ENCODE measurements around the gene DIPK1C. TPM values are rescaled to one million over a fixed set of nuclear protein-coding genes. Genes with fewer than 3 reads are reported as not detected.

DIPK1C gene
- total and polyA plus RNA-seq, 4 donors: 0.36 TPM; not detected in 3

- no peaks in the 10 kb centered on the region for H3K4me1 ChIP-seq (ENCODE audit: control insufficient read depth in 1 of 2, insufficient read depth in 2 of 2, low read length in 2 of 2)
- no peaks in the 10 kb centered on the region for H3K36me3 ChIP-seq (ENCODE audit: control insufficient read depth in 1 of 2, insufficient read depth in 2 of 2, low read length in 1 of 2)
- 94% methylated on average over 3 of the region's 3 CpGs for WGBS, 2 donors
- no peaks in the 10 kb centered on the region for H3K27me3 ChIP-seq (ENCODE audit: control insufficient read depth in 1 of 2, insufficient read depth in 2 of 2, low read length in 1 of 2)
- H3K4me3 ChIP-seq (ENCODE audit: low read length in 2 of 2): no peak overlapping the region
- no peak overlapping the region for H3K27ac ChIP-seq (ENCODE audit: low read depth in 1 of 2, low read length in 2 of 2)
- H3K9me3 ChIP-seq (ENCODE audit: control insufficient read depth, low read length): no peaks in the 10 kb centered on the region
- ATAC-seq (ENCODE audit: low FRiP score) (no peak), DNase-seq (no peak)
- intact Hi-C loops (cut with DNase I): loop anchor here in 1 of 2 donors (5.0 to 10.0 kb wide), 3 partner anchors 140 to 347 kb away; partner anchors contain the start of genes FBXO15 and TIMM21
Measured at GRCh38 chr18:74492259-74492658, 35.2 kb upstream of the DIPK1C start.

GRCh38 chr18:74489676-74490075, 32.6 kb upstream of the DIPK1C start:
- intact Hi-C loops (cut with DNase I): loop anchor here in 1 of 2 donors (5.0 to 10.0 kb wide), 3 partner anchors 137 to 345 kb away; partner anchors contain the start of genes FBXO15 and TIMM21
- 36 to 41% methylated on average over 7 of the region's 7 CpGs for WGBS, 2 donors
- H3K36me3 ChIP-seq (ENCODE audit: control insufficient read depth in 1 of 2, insufficient read depth in 2 of 2, low read length in 1 of 2): no peaks in the 10 kb centered on the region

GRCh38 chr18:74488864-74489263, 31.8 kb upstream of the DIPK1C start:
- no peaks in the 10 kb centered on the region for H3K9me3 ChIP-seq (ENCODE audit: control insufficient read depth, low read length)
- no peak overlapping the region for H3K4me3 ChIP-seq (ENCODE audit: low read length in 2 of 2)
- H3K36me3 ChIP-seq (ENCODE audit: control insufficient read depth in 1 of 2, insufficient read depth in 2 of 2, low read length in 1 of 2): no peaks in the 10 kb centered on the region
- H3K4me1 ChIP-seq (ENCODE audit: control insufficient read depth in 1 of 2, insufficient read depth in 2 of 2, low read length in 2 of 2): no peaks in the 10 kb centered on the region
- H3K27me3 ChIP-seq (ENCODE audit: control insufficient read depth in 1 of 2, insufficient read depth in 2 of 2, low read length in 1 of 2): no peaks in the 10 kb centered on the region
- ATAC-seq (ENCODE audit: low FRiP score): no peak
- intact Hi-C loops (cut with DNase I): no loop called here
- no peak overlapping the region for H3K27ac ChIP-seq (ENCODE audit: low read depth in 1 of 2, low read length in 2 of 2)
- 93 to 95% methylated on average over 8 of the region's 8 CpGs for WGBS, 2 donors
- DNase-seq: no peak

More at GRCh38 chr18:74489676-74490075, 32.6 kb upstream of the DIPK1C start:
- H3K4me3 ChIP-seq (ENCODE audit: low read length in 2 of 2): no peak overlapping the region
- no peaks in the 10 kb centered on the region for H3K9me3 ChIP-seq (ENCODE audit: control insufficient read depth, low read length)
- no peak overlapping the region for H3K27ac ChIP-seq (ENCODE audit: low read depth in 1 of 2, low read length in 2 of 2)
- ATAC-seq (ENCODE audit: low FRiP score) (no peak), DNase-seq (no peak)
- no peaks in the 10 kb centered on the region for H3K4me1 ChIP-seq (ENCODE audit: control insufficient read depth in 1 of 2, insufficient read depth in 2 of 2, low read length in 2 of 2)
- H3K27me3 ChIP-seq (ENCODE audit: control insufficient read depth in 1 of 2, insufficient read depth in 2 of 2, low read length in 1 of 2): no peaks in the 10 kb centered on the region

- H3K36me3 ChIP-seq (ENCODE audit: control insufficient read depth in 1 of 2, insufficient read depth in 2 of 2, low read length in 1 of 2): no peaks in the 10 kb centered on the region
- H3K9me3 ChIP-seq (ENCODE audit: control insufficient read depth, low read length): no peaks in the 10 kb centered on the region
- ATAC-seq (ENCODE audit: low FRiP score) (no peak), DNase-seq (no peak)
- H3K4me3 ChIP-seq (ENCODE audit: low read length in 2 of 2): no peak overlapping the region
- H3K4me1 ChIP-seq (ENCODE audit: control insufficient read depth in 1 of 2, insufficient read depth in 2 of 2, low read length in 2 of 2): no peaks in the 10 kb centered on the region
- intact Hi-C loops (cut with DNase I): no loop called here
- WGBS, 2 donors: 96 to 98% methylated on average over 8 of the region's 8 CpGs
- H3K27me3 ChIP-seq (ENCODE audit: control insufficient read depth in 1 of 2, insufficient read depth in 2 of 2, low read length in 1 of 2): no peaks in the 10 kb centered on the region
- H3K27ac ChIP-seq (ENCODE audit: low read depth in 1 of 2, low read length in 2 of 2): no peak overlapping the region
Measured at GRCh38 chr18:74488354-74488753, 31.2 kb upstream of the DIPK1C start.

GRCh38 chr18:74486119-74486849, 29.2 kb upstream of the DIPK1C start:
- 84 to 85% methylated on average over 15 of the region's 15 CpGs for WGBS, 2 donors

GRCh38 chr18:74482697-74483096, 25.6 kb upstream of the DIPK1C start:
- ATAC-seq (ENCODE audit: low FRiP score) (no peak), DNase-seq (no peak)
- no peaks in the 10 kb centered on the region for H3K9me3 ChIP-seq (ENCODE audit: control insufficient read depth, low read length)
- WGBS, 2 donors: 94 to 95% methylated on average over 11 of the region's 11 CpGs
- intact Hi-C loops (cut with DNase I): no loop called here
- H3K27ac ChIP-seq (ENCODE audit: low read depth in 1 of 2, low read length in 2 of 2): no peak overlapping the region
- H3K27me3 ChIP-seq (ENCODE audit: control insufficient read depth in 1 of 2, insufficient read depth in 2 of 2, low read length in 1 of 2): no peaks in the 10 kb centered on the region
- no peaks in the 10 kb centered on the region for H3K4me1 ChIP-seq (ENCODE audit: control insufficient read depth in 1 of 2, insufficient read depth in 2 of 2, low read length in 2 of 2)
- H3K36me3 ChIP-seq (ENCODE audit: control insufficient read depth in 1 of 2, insufficient read depth in 2 of 2, low read length in 1 of 2): no peaks in the 10 kb centered on the region
- H3K4me3 ChIP-seq (ENCODE audit: low read length in 2 of 2): no peak overlapping the region

More at GRCh38 chr18:74486119-74486849, 29.2 kb upstream of the DIPK1C start:
- ATAC-seq (ENCODE audit: low FRiP score) (no peak), DNase-seq (no peak)
- Histone ChIP-seq H3K4me3 (ENCODE audit: low read length in 2 of 2) (no peak overlapping the region), H3K4me1 (ENCODE audit: control insufficient read depth in 1 of 2, insufficient read depth in 2 of 2, low read length in 2 of 2) (no peaks in the 10 kb centered on the region), H3K36me3 (ENCODE audit: control insufficient read depth in 1 of 2, insufficient read depth in 2 of 2, low read length in 1 of 2) (no peaks in the 10 kb centered on the region), H3K9me3 (ENCODE audit: control insufficient read depth, low read length) (no peaks in the 10 kb centered on the region), H3K27ac (ENCODE audit: low read depth in 1 of 2, low read length in 2 of 2) (no peak overlapping the region), H3K27me3 (ENCODE audit: control insufficient read depth in 1 of 2, insufficient read depth in 2 of 2, low read length in 1 of 2) (no peaks in the 10 kb centered on the region)
- intact Hi-C loops (cut with DNase I): no loop called here

GRCh38 chr18:74480149-74480651, 23.1 kb upstream of the DIPK1C start:
- intact Hi-C loops (cut with DNase I): no loop called here
- H3K4me1 ChIP-seq (ENCODE audit: control insufficient read depth in 1 of 2, insufficient read depth in 2 of 2, low read length in 2 of 2): no peaks in the 10 kb centered on the region
- no peak overlapping the region for H3K27ac ChIP-seq (ENCODE audit: low read depth in 1 of 2, low read length in 2 of 2)
- no peak for DNase-seq
- ATAC-seq (ENCODE audit: low FRiP score): no peak
- H3K4me3 ChIP-seq (ENCODE audit: low read length in 2 of 2): no peak overlapping the region
- 93% methylated on average over 7 of the region's 7 CpGs for WGBS, 2 donors
- H3K9me3 ChIP-seq (ENCODE audit: control insufficient read depth, low read length): no peaks in the 10 kb centered on the region
- no peaks in the 10 kb centered on the region for H3K36me3 ChIP-seq (ENCODE audit: control insufficient read depth in 1 of 2, insufficient read depth in 2 of 2, low read length in 1 of 2)
- no peaks in the 10 kb centered on the region for H3K27me3 ChIP-seq (ENCODE audit: control insufficient read depth in 1 of 2, insufficient read depth in 2 of 2, low read length in 1 of 2)

- no peaks in the 10 kb centered on the region for H3K27me3 ChIP-seq (ENCODE audit: control insufficient read depth in 1 of 2, insufficient read depth in 2 of 2, low read length in 1 of 2)
- no peak for DNase-seq
- no peak for ATAC-seq (ENCODE audit: low FRiP score)
- intact Hi-C loops (cut with DNase I): loop anchor here (5.0 kb wide), 1 partner anchor 127 kb away; no protein-coding TSS in a partner anchor
- H3K9me3 ChIP-seq (ENCODE audit: control insufficient read depth, low read length): no peaks in the 10 kb centered on the region
- no peaks in the 10 kb centered on the region for H3K36me3 ChIP-seq (ENCODE audit: control insufficient read depth in 1 of 2, insufficient read depth in 2 of 2, low read length in 1 of 2)
- 93 to 95% methylated on average over 16 of the region's 16 CpGs for WGBS, 2 donors
- H3K4me3 ChIP-seq (ENCODE audit: low read length in 2 of 2): no peak overlapping the region
- H3K4me1 ChIP-seq (ENCODE audit: control insufficient read depth in 1 of 2, insufficient read depth in 2 of 2, low read length in 2 of 2): no peaks in the 10 kb centered on the region
- no peak overlapping the region for H3K27ac ChIP-seq (ENCODE audit: low read depth in 1 of 2, low read length in 2 of 2)
Measured at GRCh38 chr18:74479486-74480148, 22.5 kb upstream of the DIPK1C start.

Data from aorta (tissue), 5 donors.